GM12892 (cell line): Measurements from ENCODE around the gene HLA-DOA. TPM values are rescaled to one million over a fixed set of nuclear protein-coding genes. Genes with fewer than 3 reads are reported as not detected.

Experiments used
- DNase-seq: peaks from one replicate; pipeline ENCODE4 v3.0.0; 2011; ENCODE audit not compliant: insufficient read length
- FAIRE-seq: peaks from 2 replicates; lab custom pipeline; 2011; peaks lifted over from hg19 to GRCh38; lab: Jason Lieb, UNC
- POLR2A ChIP-seq: IDR thresholded peaks from 2 replicates; pipeline ENCODE4 v1.6.1; 2011; ENCODE audit warnings: low read depth, low read length, control low read depth
- POLR2AphosphoS5 ChIP-seq: IDR thresholded peaks from 2 replicates; pipeline ENCODE4 v1.6.1; 2011; ENCODE audit warnings: low read depth, low read length, control low read depth
- TAF1 ChIP-seq: IDR thresholded peaks from 2 replicates; pipeline ENCODE4 v1.6.1; 2011; ENCODE audit warnings: low read depth, mild to moderate bottlenecking, control low read depth, low read length, borderline replicate concordance
- polyA plus RNA-seq: library from polyadenylated mRNA; unstranded; fragments of >200 nt; gene quantifications from one replicate; pipeline ENCODE4 v1.2.1, GENCODE V29; 2012; ENCODE audit warnings: missing spikeins, inconsistent platforms; ENCODE audit not compliant: missing spikeins

The HLA-DOA gene
- polyA plus RNA-seq: 84.4 TPM

DNA sequence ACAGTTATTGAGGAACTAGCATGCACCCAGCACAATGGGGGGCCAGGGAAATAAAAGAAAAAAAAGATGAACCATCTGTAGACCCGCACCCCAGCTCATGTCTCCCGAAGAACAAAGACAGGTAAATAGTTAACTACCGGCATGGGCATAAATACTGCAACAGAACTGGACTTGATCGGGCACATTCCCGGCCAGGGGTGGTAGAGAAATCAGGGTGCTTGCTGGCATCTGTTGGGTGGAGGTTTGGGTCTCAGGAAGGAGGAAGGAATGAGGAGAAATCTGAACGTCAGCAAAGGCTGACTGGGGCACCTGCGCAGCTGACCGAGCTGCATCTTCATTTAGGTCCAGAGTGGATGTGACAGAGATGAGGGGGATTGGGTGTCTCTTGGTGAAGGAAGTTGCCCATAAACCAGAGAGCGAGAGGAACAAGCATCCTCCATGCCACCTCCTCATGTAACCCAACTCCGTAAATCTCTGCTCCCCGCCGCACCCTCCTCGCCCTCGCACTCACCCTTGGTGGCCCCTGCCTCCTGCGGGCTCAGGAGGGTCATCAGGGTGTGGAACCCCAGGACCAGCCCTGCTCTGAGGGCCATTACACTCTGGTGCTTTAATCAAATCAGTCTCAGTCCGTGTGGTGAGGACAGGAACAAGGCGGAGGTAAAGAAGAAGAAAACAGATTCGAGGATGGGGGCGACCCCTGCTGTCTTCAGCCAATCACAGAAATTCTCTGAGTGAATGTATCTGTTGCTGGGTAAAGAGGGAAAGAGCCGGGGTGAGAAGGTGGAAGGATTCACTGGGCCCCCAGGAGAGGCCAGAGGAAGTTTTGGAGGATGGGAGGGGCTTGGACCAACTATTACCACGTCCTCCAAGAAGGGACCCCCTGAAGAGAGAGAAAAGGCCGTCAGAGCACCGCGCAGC is at the start of gene HLA-DOA:
HLA-DOA (minus strand) TSS at position 648 of the 918 bp plus-strand sequence.
- TF ChIP-seq POLR2A: peak; percentile 96
- TF ChIP-seq POLR2AphosphoS5: peak; percentile 97
- peak; percentile 89 for TF ChIP-seq TAF1
- peak; percentile 86 for DNase-seq
- FAIRE-seq: peak; percentile 93

DNA sequence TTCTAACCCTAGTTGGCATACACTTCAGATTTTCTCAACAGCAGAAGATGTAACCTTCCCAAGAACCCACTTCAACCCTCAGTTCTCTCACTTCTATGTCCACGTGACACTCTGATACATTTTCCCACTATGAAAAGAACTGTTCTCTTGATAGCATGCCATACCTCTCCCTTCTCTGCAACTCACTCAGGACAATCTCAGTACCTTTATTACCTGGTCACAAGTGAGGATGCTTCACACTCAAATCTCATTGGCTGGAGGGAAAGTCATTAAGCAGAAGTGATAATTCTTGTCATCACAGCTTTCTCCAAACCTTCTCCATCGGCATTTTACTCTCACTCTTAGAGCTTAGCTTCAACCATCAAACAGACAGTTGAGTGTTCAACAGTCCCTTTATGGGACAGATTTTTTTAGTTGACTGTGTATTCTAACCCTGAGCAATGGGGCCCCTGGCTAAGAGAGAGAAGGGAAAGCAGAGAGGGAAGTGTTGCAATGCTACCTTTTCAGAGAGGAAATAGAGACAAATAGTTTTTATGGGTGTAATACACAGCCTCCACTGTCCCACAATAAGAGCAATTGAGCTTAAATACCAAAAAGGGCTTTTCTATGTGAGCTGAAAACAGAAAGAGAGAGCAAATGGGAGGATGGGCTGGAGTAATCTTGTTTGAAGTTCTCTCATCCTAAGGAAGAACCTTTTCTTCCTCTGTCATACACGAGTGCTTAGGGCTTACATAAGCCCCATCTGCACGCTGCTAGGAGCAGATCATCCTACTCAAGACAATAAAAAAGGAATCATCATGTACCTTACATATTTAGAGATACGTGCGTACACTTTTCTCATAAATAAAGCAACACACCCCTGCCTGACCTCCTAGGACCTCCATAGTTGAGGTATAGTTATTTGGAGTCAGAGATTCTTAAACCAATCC is 48.1 kb upstream of the HLA-DOA start:
- no peak for TF ChIP-seq TAF1
- TF ChIP-seq POLR2AphosphoS5: no peak
- no peak for TF ChIP-seq POLR2A
- DNase-seq (no peak), FAIRE-seq (peak; percentile 88)

DNA sequence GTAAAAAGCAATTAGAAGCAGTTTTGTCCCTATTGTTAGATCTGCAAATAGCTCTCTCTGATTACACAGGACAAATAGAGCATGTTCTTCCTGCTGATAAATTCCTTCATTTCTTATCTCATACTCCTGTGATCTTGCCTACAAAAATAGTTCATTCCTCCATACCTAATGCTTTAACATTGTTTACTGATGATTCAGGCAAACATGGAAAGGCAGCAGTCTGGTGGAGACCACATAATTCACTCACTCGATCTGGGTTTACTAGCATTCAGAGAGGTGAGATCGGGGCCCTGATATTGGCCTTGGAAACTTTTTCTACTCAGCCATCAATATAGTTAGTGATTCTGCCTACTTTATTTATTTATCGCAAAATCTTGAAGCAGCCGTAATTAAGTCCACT is 43.8 kb upstream of the HLA-DOA start:
- DNase-seq (no peak), FAIRE-seq (no peak)
- TF ChIP-seq TAF1 (no peak), POLR2AphosphoS5 (no peak), POLR2A (no peak)

DNA sequence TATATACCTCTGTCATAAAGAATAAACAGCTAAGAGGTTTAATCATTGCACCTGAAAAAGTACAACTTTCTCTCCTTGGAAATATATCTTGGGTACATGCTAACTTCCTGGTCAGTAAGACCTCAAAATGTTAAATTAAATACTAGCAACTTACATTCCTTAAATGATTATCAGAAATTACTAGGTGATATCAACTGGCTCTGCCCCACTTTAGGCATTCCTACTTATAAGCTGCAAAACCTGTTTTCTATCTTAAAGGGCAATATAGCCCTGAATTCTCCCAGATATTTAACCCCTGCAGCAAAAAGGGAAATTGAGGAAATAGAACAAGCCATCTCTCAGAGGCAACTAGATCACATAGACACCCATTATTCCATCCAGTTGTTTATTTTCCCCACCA is 43.2 kb upstream of the HLA-DOA start:
- TF ChIP-seq POLR2AphosphoS5 (no peak), TAF1 (no peak), POLR2A (no peak)
- FAIRE-seq: no peak
- no peak for DNase-seq

DNA sequence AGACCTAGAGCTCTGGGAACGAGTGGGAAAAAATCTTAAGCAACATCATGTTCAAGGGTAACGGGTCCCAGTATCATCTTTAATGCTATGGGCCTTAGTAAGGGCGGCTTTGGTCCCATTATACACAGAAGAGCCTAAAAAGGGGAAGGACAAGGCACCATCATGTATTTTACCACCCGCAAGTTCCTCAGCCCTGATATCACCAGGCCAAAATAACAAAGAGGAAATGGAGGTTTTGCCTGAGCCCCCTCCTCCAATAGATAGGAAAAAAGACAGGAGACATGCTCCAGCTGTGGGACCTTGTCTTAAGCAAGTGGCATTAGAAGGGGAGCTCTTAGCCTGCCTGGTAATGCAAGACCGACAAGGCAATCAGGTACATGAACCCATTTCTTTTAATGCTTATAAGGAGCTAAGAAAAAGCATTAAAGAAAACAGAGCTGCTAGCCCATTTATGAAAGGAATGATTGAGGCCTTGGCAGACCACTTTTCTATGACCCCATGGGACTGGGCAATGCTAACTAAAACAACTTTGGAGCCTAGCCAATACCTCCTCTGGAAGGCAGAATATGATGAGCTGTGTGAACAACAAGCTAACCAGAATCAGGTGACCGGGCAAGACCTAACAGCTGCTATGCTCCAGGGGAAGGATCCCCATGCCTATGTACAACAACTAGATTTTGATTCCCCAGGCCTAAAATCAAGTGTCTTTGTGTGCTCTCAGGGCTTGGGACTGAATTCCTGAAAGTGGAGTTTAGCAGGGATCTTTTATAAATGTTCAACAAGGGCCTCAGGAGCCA is 40.8 kb upstream of the HLA-DOA start:
- DNase-seq (no peak), FAIRE-seq (no peak)

DNA sequence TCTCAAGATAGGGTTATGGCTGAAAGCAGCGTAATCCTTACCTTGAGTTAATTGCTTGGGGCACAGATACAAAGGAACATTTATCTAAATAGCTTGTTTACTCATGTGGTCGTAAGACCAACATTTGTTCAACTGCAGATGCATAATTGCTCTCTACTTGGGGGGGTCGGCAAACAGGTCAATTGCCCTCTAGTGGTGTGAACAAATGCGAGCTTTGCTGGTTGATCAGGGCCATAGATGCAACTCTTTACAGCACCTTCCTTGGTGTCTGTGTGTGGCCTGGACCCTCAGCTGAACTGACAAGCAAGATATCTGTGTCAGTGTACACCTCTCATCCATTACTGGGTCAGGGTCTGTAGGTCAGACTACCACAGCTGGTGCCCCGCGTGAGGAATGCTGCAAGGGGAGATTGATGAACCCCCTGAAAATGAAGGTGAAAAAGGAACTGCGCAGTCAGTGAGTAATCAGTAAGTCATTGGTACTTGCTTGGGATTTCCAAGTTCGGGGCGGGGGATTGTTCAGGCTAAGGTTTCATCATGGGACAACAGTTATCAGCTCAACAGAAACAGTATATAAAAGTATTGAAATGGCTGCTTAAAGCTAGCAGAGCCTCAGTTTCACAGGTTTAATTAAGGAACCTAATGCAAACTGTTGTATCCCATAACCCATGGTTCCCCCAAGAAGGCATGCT is 40.1 kb upstream of the HLA-DOA start:
- FAIRE-seq (no peak), DNase-seq (no peak)
- TF ChIP-seq POLR2A (no peak), POLR2AphosphoS5 (no peak), TAF1 (no peak)

More for the DNA sequence above, 40.8 kb upstream of the HLA-DOA start:
- no peak for TF ChIP-seq POLR2A
- TF ChIP-seq POLR2AphosphoS5: no peak
- no peak for TF ChIP-seq TAF1

DNA sequence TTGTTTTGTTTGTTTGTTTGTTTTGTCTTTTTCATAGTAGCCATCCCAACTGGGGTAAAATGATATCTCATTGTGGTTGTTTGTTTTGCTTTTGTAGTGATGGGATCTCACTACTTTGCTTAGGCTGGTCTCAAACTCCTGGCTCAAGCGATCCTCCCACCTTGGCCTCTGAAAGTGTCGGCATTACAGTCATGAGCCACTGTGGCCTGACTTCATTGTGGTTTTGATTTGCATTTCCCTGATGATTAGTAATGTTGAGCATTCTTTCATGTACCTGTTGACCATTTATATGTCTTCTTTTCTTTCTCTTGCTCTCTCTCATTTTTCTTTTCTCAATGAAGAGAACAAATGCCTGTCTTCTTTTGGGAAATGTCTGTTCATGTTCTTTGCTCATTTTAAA is 30.8 kb upstream of the HLA-DOA start:
- FAIRE-seq (peak; percentile 93), DNase-seq (no peak)

DNA sequence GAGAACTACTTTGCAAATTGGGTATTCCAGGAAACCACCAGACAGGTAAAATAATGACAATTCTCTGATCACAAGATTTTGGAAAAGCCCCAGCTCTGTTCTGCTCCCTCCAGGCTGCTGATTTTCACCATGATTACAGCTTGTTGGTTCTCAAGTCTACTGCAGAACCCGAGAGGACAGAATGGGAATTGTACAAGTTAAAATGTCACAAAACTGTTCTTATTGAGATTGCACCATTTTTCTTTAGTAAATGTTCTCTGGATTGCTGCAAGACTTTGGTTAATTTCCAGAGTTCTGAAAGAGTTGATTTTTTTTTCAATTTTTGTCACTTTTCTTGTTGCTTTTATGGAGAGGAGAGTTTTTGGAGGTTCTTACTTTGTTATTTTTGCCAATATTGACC is 27.1 kb upstream of the HLA-DOA start:
- DNase-seq (no peak), FAIRE-seq (peak; percentile 40)
- TF ChIP-seq POLR2A: no peak
- no peak for TF ChIP-seq TAF1

More for the DNA sequence above, 30.8 kb upstream of the HLA-DOA start:
- TF ChIP-seq POLR2A (no peak), POLR2AphosphoS5 (no peak), TAF1 (no peak)

DNA sequence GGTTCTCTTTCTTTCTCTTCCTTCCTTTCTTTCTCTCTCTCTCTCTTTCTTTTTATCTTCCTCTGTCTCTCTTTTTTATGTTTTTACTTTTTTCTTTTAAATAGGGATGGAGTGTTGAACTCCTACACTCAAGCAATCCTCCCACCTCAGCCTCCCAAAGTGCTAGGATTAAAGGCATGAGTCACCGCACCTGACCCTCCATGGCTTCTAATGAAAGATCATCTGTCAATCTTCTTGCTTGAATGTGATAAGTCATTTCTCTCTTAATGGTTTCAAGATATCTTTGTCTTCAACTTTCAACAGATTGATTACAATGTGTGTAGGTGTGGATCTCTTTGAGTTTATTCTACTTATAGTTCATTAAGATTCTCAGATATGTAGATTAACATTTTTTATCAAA is 25.2 kb upstream of the HLA-DOA start:
- FAIRE-seq: no peak
- TF ChIP-seq POLR2A (no peak), POLR2AphosphoS5 (no peak), TAF1 (no peak)
- no peak for DNase-seq

DNA sequence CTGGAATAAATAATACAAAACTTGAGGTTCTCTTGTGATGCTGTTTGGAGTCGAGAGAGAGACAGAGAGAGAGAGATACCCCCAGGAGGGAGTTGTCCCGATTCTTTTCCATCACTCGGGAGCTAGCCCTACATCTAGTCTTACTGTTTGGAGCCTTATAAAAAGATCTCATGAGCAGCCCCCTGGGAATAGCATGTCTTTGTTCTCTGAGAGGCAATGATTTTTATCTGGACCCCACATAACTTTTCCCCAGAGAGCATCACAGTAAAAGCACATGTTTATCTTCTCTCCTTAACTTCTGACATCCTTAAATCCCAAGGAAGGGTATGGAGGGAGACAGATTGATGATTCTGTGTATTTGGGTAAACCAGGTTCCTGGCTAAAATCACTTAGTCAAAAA is 20.9 kb upstream of the HLA-DOA start:
- DNase-seq (no peak), FAIRE-seq (no peak)
- TF ChIP-seq POLR2AphosphoS5 (no peak), TAF1 (no peak), POLR2A (no peak)
